MM.1S (cell line): ENCODE data around the gene GAL3ST1.
"Not testable (repeated sequence)": the region's sequence is repeated elsewhere in the genome, so short reads cannot be mapped to it uniquely, and the experiment has no call there.

Experiments used
- EZH2phosphoT487 ChIP-seq: fragments of 300-600 bp; sonication (generic); IDR thresholded peaks from 2 replicates; pipeline ENCODE4 v1.6.1; 2018; ENCODE audit warnings: antibody characterized with exemption, low read length
- TF ChIP-seq, protein P1 (sequence below): fragments of 300-600 bp; sonication (generic); IDR thresholded peaks from 2 replicates; pipeline ENCODE4 v1.5.1; 2016; ENCODE audit warnings: antibody characterized with exemption, low read length, mixed read lengths

DNA sequence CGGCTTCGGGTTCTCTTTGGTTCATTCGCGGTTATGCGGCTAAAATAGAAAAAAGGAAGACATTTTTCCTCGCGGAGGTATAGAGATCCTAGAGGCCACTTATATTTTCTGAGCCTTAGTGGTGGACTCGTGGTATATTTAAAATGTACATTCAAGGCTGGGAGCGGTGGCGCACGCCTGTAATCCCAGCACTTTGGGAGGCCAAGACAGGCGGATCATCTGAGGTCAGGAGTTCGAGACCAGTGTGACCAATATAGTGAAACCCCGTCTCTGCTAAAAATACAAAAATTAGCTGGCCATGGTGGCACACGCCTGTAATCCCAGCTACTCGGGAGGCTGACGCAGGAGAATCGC is 17.9 kb upstream of the GAL3ST1 start:
- TF ChIP-seq, protein P1, sequence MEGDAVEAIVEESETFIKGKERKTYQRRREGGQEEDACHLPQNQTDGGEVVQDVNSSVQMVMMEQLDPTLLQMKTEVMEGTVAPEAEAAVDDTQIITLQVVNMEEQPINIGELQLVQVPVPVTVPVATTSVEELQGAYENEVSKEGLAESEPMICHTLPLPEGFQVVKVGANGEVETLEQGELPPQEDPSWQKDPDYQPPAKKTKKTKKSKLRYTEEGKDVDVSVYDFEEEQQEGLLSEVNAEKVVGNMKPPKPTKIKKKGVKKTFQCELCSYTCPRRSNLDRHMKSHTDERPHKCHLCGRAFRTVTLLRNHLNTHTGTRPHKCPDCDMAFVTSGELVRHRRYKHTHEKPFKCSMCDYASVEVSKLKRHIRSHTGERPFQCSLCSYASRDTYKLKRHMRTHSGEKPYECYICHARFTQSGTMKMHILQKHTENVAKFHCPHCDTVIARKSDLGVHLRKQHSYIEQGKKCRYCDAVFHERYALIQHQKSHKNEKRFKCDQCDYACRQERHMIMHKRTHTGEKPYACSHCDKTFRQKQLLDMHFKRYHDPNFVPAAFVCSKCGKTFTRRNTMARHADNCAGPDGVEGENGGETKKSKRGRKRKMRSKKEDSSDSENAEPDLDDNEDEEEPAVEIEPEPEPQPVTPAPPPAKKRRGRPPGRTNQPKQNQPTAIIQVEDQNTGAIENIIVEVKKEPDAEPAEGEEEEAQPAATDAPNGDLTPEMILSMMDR, result not testable (repeated sequence)
- TF ChIP-seq EZH2phosphoT487, result not testable (repeated sequence)
